ENCODE measurements around the gene UTY. TPM values are rescaled to one million over a fixed set of nuclear protein-coding genes. Genes with fewer than 3 reads are reported as not detected.

Gene UTY
- total RNA-seq, 1 donor: 3.5 TPM

- DNase-seq (ENCODE audit: low read depth): peak; percentile 73
- no peak for TF ChIP-seq CTCF (IDR thresholded peaks at IDR 0.05; ENCODE audit: insufficient read depth, low read depth, low read length)
- peak overlapping the region; percentile 80 for H3K4me3 ChIP-seq (ENCODE audit: low read depth, low read length)
Measured at GRCh38 chrY:13478126-13478785, 1.6 kb downstream of the UTY start.

DNA sequence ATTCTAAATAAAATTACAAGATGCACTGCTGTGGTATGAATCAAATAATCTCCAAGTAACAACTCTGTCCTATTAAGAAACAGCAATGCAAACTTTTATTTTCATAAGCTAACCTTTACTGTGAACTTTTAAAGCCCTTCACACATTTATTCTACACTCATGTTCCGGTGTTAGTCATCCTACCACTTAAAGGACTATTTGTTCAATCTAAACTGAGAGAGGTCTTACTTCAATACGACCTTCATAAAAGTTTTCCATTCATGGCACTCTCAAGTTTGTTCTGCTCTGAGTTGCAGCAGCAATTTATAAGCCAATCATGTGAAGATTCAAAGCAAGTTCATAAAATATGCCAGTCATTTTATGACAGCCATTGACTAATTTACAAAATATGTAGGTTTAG, 4.8 kb downstream of the UTY start:
- TF ChIP-seq CTCF (IDR thresholded peaks at IDR 0.05; ENCODE audit: insufficient read depth, low read depth, low read length): no peak
- no peak for DNase-seq (ENCODE audit: low read depth)
- no peak overlapping the region for H3K4me3 ChIP-seq (ENCODE audit: low read depth, low read length)

DNA sequence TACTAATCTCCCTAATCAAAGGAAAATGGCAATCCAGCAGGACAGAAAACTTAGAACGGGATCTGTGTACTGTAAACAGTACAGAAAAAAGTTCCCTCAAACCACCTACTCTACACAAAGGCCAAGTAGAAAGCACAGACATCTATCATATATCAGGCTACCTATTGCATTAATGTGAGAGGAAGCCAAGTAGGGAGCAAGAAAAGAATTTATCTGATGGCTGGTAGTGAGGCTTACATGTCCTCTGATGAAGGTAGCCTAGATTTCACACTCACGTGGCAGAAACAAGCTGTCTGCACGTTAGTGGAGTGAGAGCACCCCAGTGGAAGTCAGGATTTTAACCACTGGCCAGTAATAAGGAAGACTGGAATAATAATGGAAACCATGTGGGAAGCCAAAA, 28.3 kb downstream of the UTY start:
- TF ChIP-seq CTCF (IDR thresholded peaks at IDR 0.05; ENCODE audit: insufficient read depth, low read depth, low read length): no peak
- DNase-seq (ENCODE audit: low read depth): no peak

GRCh38 chrY:13450596-13451130, 29.2 kb downstream of the UTY start:
- no peak overlapping the region for H3K4me3 ChIP-seq (ENCODE audit: low read depth, low read length)
- no peak for TF ChIP-seq CTCF (IDR thresholded peaks at IDR 0.05; ENCODE audit: insufficient read depth, low read depth, low read length)
- no peak for DNase-seq (ENCODE audit: low read depth)

More for the DNA sequence above, 28.3 kb downstream of the UTY start:
- H3K4me3 ChIP-seq (ENCODE audit: low read depth, low read length): no peak overlapping the region

- DNase-seq (ENCODE audit: low read depth): no peak
- no peak for TF ChIP-seq CTCF (IDR thresholded peaks at IDR 0.05; ENCODE audit: insufficient read depth, low read depth, low read length)
- no peak overlapping the region for H3K4me3 ChIP-seq (ENCODE audit: low read depth, low read length)
Measured at GRCh38 chrY:13445566-13445965, 34.3 kb downstream of the UTY start.

DNA sequence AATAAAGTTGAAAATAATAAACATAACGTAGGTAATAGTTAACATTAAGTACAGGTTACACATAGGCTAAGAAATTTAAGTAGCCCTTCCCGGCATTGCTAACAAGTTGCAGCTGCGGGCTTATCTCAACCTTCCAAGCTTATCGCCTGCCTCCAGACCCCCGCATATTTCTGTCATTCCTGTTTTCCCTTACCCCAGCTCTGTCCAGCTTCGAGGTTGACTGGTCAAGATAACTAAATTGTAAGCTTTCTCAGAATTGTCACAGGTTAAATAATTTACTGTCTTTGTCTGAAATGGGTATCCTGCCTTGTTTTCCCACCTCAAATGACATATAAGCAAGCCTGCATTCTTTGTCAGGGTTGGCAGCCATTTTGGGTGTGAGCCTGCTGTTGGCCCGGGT, 36.7 kb downstream of the UTY start:
- no peak for DNase-seq (ENCODE audit: low read depth)
- H3K4me3 ChIP-seq (ENCODE audit: low read depth, low read length): no peak overlapping the region
- no peak for TF ChIP-seq CTCF (IDR thresholded peaks at IDR 0.05; ENCODE audit: insufficient read depth, low read depth, low read length)

GRCh38 chrY:13440811-13441210, 39.0 kb downstream of the UTY start:
- DNase-seq (ENCODE audit: low read depth): no peak

More at GRCh38 chrY:13440811-13441210, 39.0 kb downstream of the UTY start:
- H3K4me3 ChIP-seq (ENCODE audit: low read depth, low read length): no peak overlapping the region
- no peak for TF ChIP-seq CTCF (IDR thresholded peaks at IDR 0.05; ENCODE audit: insufficient read depth, low read depth, low read length)

Data from fibroblast of villous mesenchyme (primary cell).